Central memory CD4-positive, alpha-beta T cell (primary cell): ENCODE measurements around the gene IGF2R.
"Not testable (repeated sequence)": the region's sequence is repeated elsewhere in the genome, so short reads cannot be mapped to it uniquely, and the experiment has no call there.

ENCODE experiments used
- DNase-seq: peaks from one replicate; pipeline ENCODE4 v3.0.0; 2022

The IGF2R gene

GRCh38 chr6:159952289-159953005 is 16.4 kb upstream of the IGF2R start:
- no peak for DNase-seq

GRCh38 chr6:159953091-159953601 is 15.7 kb upstream of the IGF2R start:
- DNase-seq = no peak

GRCh38 chr6:159955945-159956361 is 12.9 kb upstream of the IGF2R start:
- DNase-seq = no peak

GRCh38 chr6:159957071-159957673 is 11.7 kb upstream of the IGF2R start:
- DNase-seq = no peak

- no peak for DNase-seq
These were observed 9.5 kb upstream of the IGF2R start for GRCh38 chr6:159959165-159959975.

GRCh38 chr6:159959976-159960384 is 8.9 kb upstream of the IGF2R start:
- DNase-seq = no peak

- no peak for DNase-seq
These were observed 8.4 kb upstream of the IGF2R start for GRCh38 chr6:159960485-159960884.

- no peak for DNase-seq
These were observed 7.4 kb upstream of the IGF2R start for GRCh38 chr6:159961528-159961927.

GRCh38 chr6:159963111-159963510 is 5.8 kb upstream of the IGF2R start:
- DNase-seq = no peak

GRCh38 chr6:159964046-159964445 is 4.8 kb upstream of the IGF2R start:
- no peak for DNase-seq

GRCh38 chr6:159966339-159966738 is 2.5 kb upstream of the IGF2R start:
- DNase-seq = no peak

GRCh38 chr6:159966981-159967380 is 1.9 kb upstream of the IGF2R start:
- DNase-seq = no peak

GRCh38 chr6:159967621-159968020 is 1.3 kb upstream of the IGF2R start:
- not testable (repeated sequence) for DNase-seq

GRCh38 chr6:159969204-159969912 is 476 bp downstream of the IGF2R start:
- DNase-seq = peak; percentile 13

- DNase-seq = no peak
These were observed 1.0 kb downstream of the IGF2R start for GRCh38 chr6:159969921-159970320.

GRCh38 chr6:159970659-159971063 is 1.8 kb downstream of the IGF2R start:
- no peak for DNase-seq

GRCh38 chr6:159971341-159972178 is 2.7 kb downstream of the IGF2R start:
- no peak for DNase-seq

GRCh38 chr6:159972506-159973268 is 3.8 kb downstream of the IGF2R start:
- DNase-seq = no peak

GRCh38 chr6:159973406-159973805 is 4.5 kb downstream of the IGF2R start:
- no peak for DNase-seq

GRCh38 chr6:159973951-159974350 is 5.1 kb downstream of the IGF2R start:
- DNase-seq = no peak

GRCh38 chr6:159974932-159975331 is 6.0 kb downstream of the IGF2R start:
- DNase-seq = no peak
